GM18520 (cell line): ENCODE data around the gene MEGF6.

ENCODE experiments used
- ATAC-seq: cut with Tn5 transposase; IDR thresholded peaks from one replicate; pipeline ENCODE4 v1.9.1; 2021; ENCODE audit not compliant: unreplicated experiment

The MEGF6 gene

GRCh38 chr1:3475839-3476573 is 135.3 kb downstream of the MEGF6 start:
- ATAC-seq: no peak

GRCh38 chr1:3474421-3474820 is 136.9 kb downstream of the MEGF6 start:
- ATAC-seq: no peak

GRCh38 chr1:3474016-3474415 is 137.3 kb downstream of the MEGF6 start:
- no peak for ATAC-seq

- no peak for ATAC-seq
Observed at GRCh38 chr1:3473381-3473844, 137.9 kb downstream of the MEGF6 start.

- no peak for ATAC-seq
Observed at GRCh38 chr1:3472906-3473305, 138.4 kb downstream of the MEGF6 start.

- ATAC-seq: no peak
Observed at GRCh38 chr1:3472088-3472850, 139.0 kb downstream of the MEGF6 start.

- no peak for ATAC-seq
Observed at GRCh38 chr1:3471356-3472087, 139.8 kb downstream of the MEGF6 start.

- no peak for ATAC-seq
Observed at GRCh38 chr1:3470650-3471355, 140.5 kb downstream of the MEGF6 start.

GRCh38 chr1:3469849-3470649 is 141.3 kb downstream of the MEGF6 start:
- no peak for ATAC-seq

GRCh38 chr1:3469104-3469848 is 142.0 kb downstream of the MEGF6 start:
- no peak for ATAC-seq

- no peak for ATAC-seq
Observed at GRCh38 chr1:3468236-3469103, 142.8 kb downstream of the MEGF6 start.

GRCh38 chr1:3467096-3468036 is 143.9 kb downstream of the MEGF6 start:
- ATAC-seq: no peak

- ATAC-seq: no peak
Observed at GRCh38 chr1:3466366-3467075, 144.8 kb downstream of the MEGF6 start.

- no peak for ATAC-seq
Observed at GRCh38 chr1:3465935-3466321, 145.4 kb downstream of the MEGF6 start.

GRCh38 chr1:3465091-3465934 is 146.0 kb downstream of the MEGF6 start:
- no peak for ATAC-seq

GRCh38 chr1:3464649-3465025 is 146.7 kb downstream of the MEGF6 start:
- ATAC-seq: no peak
